ENCODE measurements around the gene PYM1. TPM values are rescaled to one million over a fixed set of nuclear protein-coding genes. Genes with fewer than 3 reads are reported as not detected.

Gene PYM1
- total and polyA plus RNA-seq, 7 donors: 14.6 to 39.8 (median 19.0) TPM

DNA sequence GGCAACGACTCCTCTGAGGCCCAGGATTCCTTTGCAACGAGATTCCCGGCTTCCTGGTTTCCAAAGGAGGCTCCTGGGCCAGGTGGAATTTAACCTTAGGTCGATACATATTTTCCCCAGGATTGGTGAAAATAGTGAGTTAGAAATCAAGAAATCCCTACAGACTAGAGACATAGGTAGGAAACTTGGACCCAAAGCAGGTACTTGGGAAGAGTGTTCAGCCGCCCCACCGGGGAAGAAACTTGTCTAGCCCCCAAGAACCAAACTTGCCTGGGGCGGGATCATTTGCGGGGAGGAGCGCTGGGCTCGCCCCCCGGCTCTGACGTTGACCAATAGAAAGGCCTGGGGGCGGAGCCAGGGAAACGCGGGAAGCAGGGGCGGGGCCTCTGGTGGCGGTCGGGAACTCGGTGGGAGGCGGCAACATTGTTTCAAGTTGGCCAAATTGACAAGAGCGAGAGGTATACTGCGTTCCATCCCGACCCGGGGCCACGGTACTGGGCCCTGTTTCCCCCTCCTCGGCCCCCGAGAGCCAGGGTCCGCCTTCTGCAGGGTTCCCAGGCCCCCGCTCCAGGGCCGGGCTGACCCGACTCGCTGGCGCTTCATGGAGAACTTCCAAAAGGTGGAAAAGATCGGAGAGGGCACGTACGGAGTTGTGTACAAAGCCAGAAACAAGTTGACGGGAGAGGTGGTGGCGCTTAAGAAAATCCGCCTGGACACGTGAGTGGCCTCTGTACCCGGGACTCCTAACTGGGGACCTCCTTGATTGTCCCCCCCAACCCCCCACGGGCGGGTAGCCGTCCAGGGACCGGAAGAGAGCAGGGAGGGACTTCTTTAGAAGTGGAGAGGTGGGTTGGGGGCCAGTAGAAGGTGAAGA is 39.0 kb upstream of the PYM1 start, which contains the start of gene CDK2:
TSS of gene CDK2 (plus strand) at position 423 of the 874 bp plus-strand sequence. CDS start at position 602, 179 bp downstream.
- Histone ChIP-seq H3K4me3 (peak within 1 kb of the TSS; percentile 76), H3K4me1 (peaks cover 5% of the 10 kb centered on the region), H3K27me3 (ENCODE audit: insufficient read depth in 3 of 3, low read length in 2 of 3) (no peaks in the 10 kb centered on the region), H3K9me3 (no peaks in the 10 kb centered on the region), H3K36me3 (ENCODE audit: insufficient read depth in 1 of 2, low read depth in 1 of 2) (peaks cover 0 to 7% of the 10 kb centered on the region in 2 donors), H3K27ac (peak within 1 kb of the TSS; percentile 73)
- TF ChIP-seq, protein P1, sequence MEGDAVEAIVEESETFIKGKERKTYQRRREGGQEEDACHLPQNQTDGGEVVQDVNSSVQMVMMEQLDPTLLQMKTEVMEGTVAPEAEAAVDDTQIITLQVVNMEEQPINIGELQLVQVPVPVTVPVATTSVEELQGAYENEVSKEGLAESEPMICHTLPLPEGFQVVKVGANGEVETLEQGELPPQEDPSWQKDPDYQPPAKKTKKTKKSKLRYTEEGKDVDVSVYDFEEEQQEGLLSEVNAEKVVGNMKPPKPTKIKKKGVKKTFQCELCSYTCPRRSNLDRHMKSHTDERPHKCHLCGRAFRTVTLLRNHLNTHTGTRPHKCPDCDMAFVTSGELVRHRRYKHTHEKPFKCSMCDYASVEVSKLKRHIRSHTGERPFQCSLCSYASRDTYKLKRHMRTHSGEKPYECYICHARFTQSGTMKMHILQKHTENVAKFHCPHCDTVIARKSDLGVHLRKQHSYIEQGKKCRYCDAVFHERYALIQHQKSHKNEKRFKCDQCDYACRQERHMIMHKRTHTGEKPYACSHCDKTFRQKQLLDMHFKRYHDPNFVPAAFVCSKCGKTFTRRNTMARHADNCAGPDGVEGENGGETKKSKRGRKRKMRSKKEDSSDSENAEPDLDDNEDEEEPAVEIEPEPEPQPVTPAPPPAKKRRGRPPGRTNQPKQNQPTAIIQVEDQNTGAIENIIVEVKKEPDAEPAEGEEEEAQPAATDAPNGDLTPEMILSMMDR (IDR thresholded peaks at IDR 0.05): no peak
- intact Hi-C loops (cut with DNase I): loop anchor here (5.0 kb wide), 1 partner anchor 34 kb away; the partner anchor contains the start of gene DGKA (in 2 of the 2)
- DNase-seq (peak; percentile 94 to 95), ATAC-seq (peak; percentile 95 to 100 (median 98))
- 0% methylated on average over 45 of the region's 45 CpGs for WGBS, 3 donors

DNA sequence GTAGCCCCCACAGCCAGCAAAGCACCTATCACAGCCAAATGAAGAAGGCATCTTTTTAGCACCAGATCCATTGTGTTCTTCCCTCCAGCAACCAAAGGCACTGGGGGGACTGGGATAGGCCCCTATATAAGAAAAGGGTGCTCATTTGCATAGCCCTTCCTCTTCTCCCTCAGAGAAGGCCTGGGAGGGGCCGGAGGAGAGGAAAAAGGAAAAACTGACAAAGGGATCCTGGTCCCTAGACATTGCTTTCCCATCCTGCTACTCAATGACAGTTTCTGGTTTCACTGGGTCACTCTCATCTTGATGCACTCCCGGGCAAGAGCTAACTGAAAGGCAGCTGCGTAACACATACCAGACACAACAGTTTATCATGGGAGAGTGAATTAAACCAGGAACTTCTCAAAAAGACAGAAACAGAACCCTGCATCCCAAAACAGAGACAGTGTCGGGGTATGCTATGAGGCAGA is 38.3 kb upstream of the PYM1 start, which contains the start of gene PMEL:
TSS of gene PMEL (minus strand) at position 102 of the 467 bp plus-strand sequence. CDS start at position 71, 31 bp downstream.
- DNase-seq: no peak
- intact Hi-C loops (cut with DNase I): loop anchor here (5.0 kb wide), 1 partner anchor 34 kb away; the partner anchor contains the start of gene DGKA (in 2 of the 2)

DNA sequence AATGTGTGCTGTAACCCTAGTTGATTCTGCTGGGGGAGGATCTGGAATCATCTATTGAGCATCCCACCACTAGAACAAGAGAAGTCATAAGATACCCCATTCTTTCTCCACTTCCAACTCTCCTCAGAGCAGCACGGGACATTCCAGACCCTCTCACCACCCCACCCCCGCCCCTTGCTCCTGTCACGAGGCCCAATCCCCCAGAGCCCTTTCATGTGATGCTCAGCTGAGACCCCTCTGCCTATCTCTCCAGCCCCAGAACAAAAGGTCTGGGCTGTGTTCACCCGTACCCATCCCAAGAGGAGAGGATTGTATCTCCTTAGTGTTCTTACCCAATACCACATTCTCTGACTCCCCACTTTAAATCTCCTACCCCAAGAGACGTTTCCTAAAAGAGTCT is 37.5 kb upstream of the PYM1 start:
- TF ChIP-seq, protein P1 (IDR thresholded peaks at IDR 0.05): no peak
- WGBS, 3 donors: 47 to 65% (median 57%) methylated on average over 5 of the region's 5 CpGs
- H3K36me3 ChIP-seq (ENCODE audit: insufficient read depth in 1 of 2, low read depth in 1 of 2): peaks cover 0 to 7% of the 10 kb centered on the region in 2 donors
- intact Hi-C loops (cut with DNase I): loop anchor here (5.0 kb wide), 1 partner anchor 33 kb away; the partner anchor contains the start of gene DGKA (in 2 of the 2)
- H3K4me1 ChIP-seq: peaks cover 5% of the 10 kb centered on the region
- no peak overlapping the region for H3K27ac ChIP-seq
- H3K4me3 ChIP-seq: no peak overlapping the region
- H3K9me3 ChIP-seq: no peaks in the 10 kb centered on the region
- DNase-seq (no peak), ATAC-seq (no peak)
- H3K27me3 ChIP-seq (ENCODE audit: insufficient read depth in 3 of 3, low read length in 2 of 3): no peaks in the 10 kb centered on the region

More for the DNA sequence above, 38.3 kb upstream of the PYM1 start, which contains the start of gene PMEL:
- ATAC-seq: peak in 3 of 4 donors; percentile 3 to 23 (median 6)
- H3K4me1 ChIP-seq: peaks cover 5% of the 10 kb centered on the region
- no peaks in the 10 kb centered on the region for H3K27me3 ChIP-seq (ENCODE audit: insufficient read depth in 3 of 3, low read length in 2 of 3)
- peaks cover 0 to 7% of the 10 kb centered on the region in 2 donors for H3K36me3 ChIP-seq (ENCODE audit: insufficient read depth in 1 of 2, low read depth in 1 of 2)
- peak within 1 kb of the TSS; percentile 73 for H3K27ac ChIP-seq
- TF ChIP-seq, protein P1 (IDR thresholded peaks at IDR 0.05): no peak
- H3K4me3 ChIP-seq: peak within 1 kb of the TSS; percentile 76
- 4 to 9% (median 7%) methylated on average over 4 of the region's 4 CpGs for WGBS, 3 donors
- no peaks in the 10 kb centered on the region for H3K9me3 ChIP-seq

DNA sequence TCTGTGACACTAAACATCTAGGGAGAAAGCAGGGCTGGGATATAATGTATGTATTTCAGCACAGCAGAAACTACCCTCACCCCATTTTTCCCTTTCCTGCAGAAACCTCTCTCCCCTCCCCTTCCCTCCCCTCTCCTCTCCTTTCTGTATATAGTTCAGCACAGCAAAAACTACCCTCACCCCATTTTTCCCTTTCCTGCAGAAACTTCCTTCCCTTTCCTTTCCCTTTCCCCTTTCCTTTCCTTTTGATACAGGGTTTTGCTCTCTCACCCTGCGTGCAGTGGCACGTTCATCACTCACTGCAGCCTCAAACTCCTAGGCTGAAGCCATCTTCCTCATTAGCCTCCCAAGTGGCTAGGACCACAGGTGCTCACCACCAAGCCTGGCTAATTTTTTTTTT is 36.1 kb upstream of the PYM1 start:
- H3K9me3 ChIP-seq: no peaks in the 10 kb centered on the region

More for the DNA sequence above, 36.1 kb upstream of the PYM1 start:
- DNase-seq: no peak
- 84 to 94% (median 85%) methylated on average over 2 of the region's 2 CpGs for WGBS, 3 donors
- intact Hi-C loops (cut with DNase I): no loop called here
- Histone ChIP-seq H3K4me1 (peaks cover 5% of the 10 kb centered on the region), H3K36me3 (ENCODE audit: insufficient read depth in 1 of 2, low read depth in 1 of 2) (no peaks in the 10 kb centered on the region), H3K27ac (no peak overlapping the region), H3K4me3 (no peak overlapping the region), H3K27me3 (ENCODE audit: insufficient read depth in 3 of 3, low read length in 2 of 3) (no peaks in the 10 kb centered on the region)
- TF ChIP-seq, protein P1 (IDR thresholded peaks at IDR 0.05): no peak
- ATAC-seq: no peak
